WTC11 (cell line): ENCODE results near the gene MACF1. TPM values are rescaled to one million over a fixed set of nuclear protein-coding genes. Genes with fewer than 3 reads are reported as not detected.

Experiments used
- ATAC-seq: fragments of 200-7000 bp; cut with Tn5 transposase; 2 replicates; pipeline ENCODE4 v1.10.0; 2021; ENCODE audit warnings: mild to moderate bottlenecking, moderate library complexity
- CTCF ChIA-PET: fragments of 300-600 bp; sonication (Branson Sonifier 250); formaldehyde crosslinking; loops from one replicate; lab custom pipeline; 2021; ENCODE audit warnings: antibody characterized with exemption; lab: Charles Lee
- POLR2A ChIA-PET: fragments of 350-600 bp; sonication (Branson Sonifier 250); formaldehyde crosslinking; loops from one replicate; lab custom pipeline; 2021; ENCODE audit warnings: antibody characterized with exemption; lab: Charles Lee
- DNase-seq: peaks from one replicate; pipeline ENCODE4 v3.0.0; 2021; ENCODE audit warnings: low spot score
- H3K27ac Mint-ChIP-seq: 2 replicates; pipeline ENCODE4 v1.8.0; 2021; ENCODE audit warnings: mixed read lengths
- H3K27me3 Mint-ChIP-seq: 2 replicates; pipeline ENCODE4 v1.8.0; 2021; ENCODE audit warnings: low read depth, mild to moderate bottlenecking, moderate library complexity, mixed read lengths
- H3K36me3 Mint-ChIP-seq: 2 replicates; pipeline ENCODE4 v1.8.0; 2021; ENCODE audit warnings: mixed read lengths
- H3K4me1 Mint-ChIP-seq: 2 replicates; pipeline ENCODE4 v1.8.0; 2022; ENCODE audit warnings: mixed read lengths
- H3K4me3 Mint-ChIP-seq: 2 replicates; pipeline ENCODE4 v1.8.0; 2021; ENCODE audit warnings: mild to moderate bottlenecking, moderate library complexity, mixed read lengths
- H3K9me3 Mint-ChIP-seq: 2 replicates; pipeline ENCODE4 v1.8.0; 2021; ENCODE audit warnings: mixed read lengths
- ARID4B ChIP-seq: sonication (generic); formaldehyde crosslinking; IDR thresholded peaks from 2 replicates; pipeline ENCODE4 v1.8.0; 2023; ENCODE audit warnings: missing genetic modification reagents, mild to moderate bottlenecking, borderline replicate concordance
- ATF1 ChIP-seq: sonication (generic); formaldehyde crosslinking; IDR thresholded peaks from 2 replicates; pipeline ENCODE4 v1.8.1; 2023; ENCODE audit warnings: mild to moderate bottlenecking, moderate library complexity, missing genetic modification reagents
- CREB1 ChIP-seq: sonication (generic); formaldehyde crosslinking; IDR thresholded peaks from 2 replicates; pipeline ENCODE4 v1.8.0; 2023; ENCODE audit warnings: mild to moderate bottlenecking, missing genetic modification reagents
- ETV6 ChIP-seq: sonication (generic); formaldehyde crosslinking; IDR thresholded peaks from 2 replicates; pipeline ENCODE4 v1.8.1; 2022; ENCODE audit warnings: mild to moderate bottlenecking, missing genetic modification reagents
- GABPB1 ChIP-seq: sonication (generic); formaldehyde crosslinking; IDR thresholded peaks from 2 replicates; pipeline ENCODE4 v1.8.1; 2023; ENCODE audit warnings: mild to moderate bottlenecking, missing genetic modification reagents
- JUN ChIP-seq: sonication (generic); formaldehyde crosslinking; IDR thresholded peaks from 2 replicates; pipeline ENCODE4 v1.8.0; 2023; ENCODE audit warnings: mild to moderate bottlenecking, missing genetic modification reagents
- TCF7 ChIP-seq: sonication (generic); formaldehyde crosslinking; IDR thresholded peaks from 2 replicates; pipeline ENCODE4 v1.8.0; 2022; ENCODE audit warnings: mild to moderate bottlenecking, low read depth, missing genetic modification reagents, moderate library complexity
- ZMAT4 ChIP-seq: fragments of 250-450 bp; sonication (Bioruptor Pico); IDR thresholded peaks from 2 replicates; pipeline ENCODE4 v1.9.0; 2021; ENCODE audit warnings: mild to moderate bottlenecking
- ZNF263 ChIP-seq: sonication (generic); formaldehyde crosslinking; IDR thresholded peaks from 2 replicates; pipeline ENCODE4 v1.8.1; 2022; ENCODE audit warnings: low read depth, mild to moderate bottlenecking, moderate library complexity, missing genetic modification reagents
- ZNF317 ChIP-seq: sonication (generic); formaldehyde crosslinking; IDR thresholded peaks from 2 replicates; pipeline ENCODE4 v1.8.1; 2023; ENCODE audit warnings: low read depth, mild to moderate bottlenecking, moderate library complexity, missing genetic modification reagents, borderline replicate concordance
- ZNF671 ChIP-seq: fragments of 250-450 bp; sonication (Bioruptor Pico); IDR thresholded peaks from 2 replicates; pipeline ENCODE4 v1.8.0; 2021; ENCODE audit warnings: mild to moderate bottlenecking
- ZSCAN18 ChIP-seq: fragments of 250-450 bp; sonication (Bioruptor Pico); IDR thresholded peaks from 2 replicates; pipeline ENCODE4 v2.1.2; 2022; ENCODE audit warnings: mild to moderate bottlenecking, moderate library complexity
- total RNA-seq: library from RNA; stranded (reverse); gene quantifications from 3 replicates; pipeline ENCODE4 v1.2.3, GENCODE V29; 2021
- TF ChIP-seq, protein P1 (sequence below): sonication (generic); formaldehyde crosslinking; IDR thresholded peaks from 2 replicates; pipeline ENCODE4 v1.8.0; 2023; ENCODE audit warnings: missing genetic modification reagents
- TF ChIP-seq, protein P2 (sequence below): sonication (generic); formaldehyde crosslinking; IDR thresholded peaks from 2 replicates; pipeline ENCODE4 v1.8.1; 2023; ENCODE audit warnings: mild to moderate bottlenecking, missing genetic modification reagents, moderate library complexity
- TF ChIP-seq, protein P3 (sequence below): sonication (generic); formaldehyde crosslinking; IDR thresholded peaks from 2 replicates; pipeline ENCODE4 v1.8.1; 2022; ENCODE audit warnings: low read depth, mild to moderate bottlenecking, moderate library complexity, missing genetic modification reagents, borderline replicate concordance
- TF ChIP-seq, protein P4 (sequence below): sonication (generic); formaldehyde crosslinking; IDR thresholded peaks from 2 replicates; pipeline ENCODE4 v1.8.1; 2023; ENCODE audit warnings: mild to moderate bottlenecking, missing genetic modification reagents, borderline replicate concordance

MACF1 gene
- total RNA-seq, 1 experiment from 2014 or later = 327 TPM

DNA sequence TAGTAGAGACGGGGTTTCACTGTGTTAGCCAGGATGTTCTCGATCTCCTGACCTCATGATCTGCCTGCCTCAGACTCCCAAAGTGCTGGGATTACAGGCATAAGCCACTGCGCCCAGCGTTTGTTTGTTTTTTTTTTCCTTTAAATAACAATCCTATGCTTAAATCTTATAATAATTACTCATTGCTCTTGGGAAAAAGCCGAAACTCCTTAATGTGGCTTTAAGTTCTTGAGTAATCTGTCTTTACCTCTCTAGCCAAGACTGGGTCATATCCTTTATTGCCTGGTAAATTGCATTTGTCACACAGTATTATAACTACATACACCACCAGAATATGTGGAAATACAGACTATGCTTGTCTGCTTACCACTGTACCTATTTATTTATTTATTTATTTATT is 97.1 kb downstream of the MACF1 start:
- no peaks in the 10 kb centered on the region for H3K27me3 Mint-ChIP-seq
- DNase-seq = no peak
- CTCF ChIA-PET = no interaction called here
- H3K36me3 Mint-ChIP-seq = peaks cover 65% of the 10 kb centered on the region
- TF ChIP-seq ZSCAN18 (CRISPR knock-in tag) (no peak), CREB1 (CRISPR knock-in tag) (no peak), GABPB1 (no peak), ATF1 (CRISPR knock-in tag) (no peak), ZMAT4 (CRISPR knock-in tag) (no peak), ARID4B (CRISPR knock-in tag) (no peak), TCF7 (CRISPR knock-in tag) (no peak), JUN (CRISPR knock-in tag) (no peak)
- TF ChIP-seq, protein P1, sequence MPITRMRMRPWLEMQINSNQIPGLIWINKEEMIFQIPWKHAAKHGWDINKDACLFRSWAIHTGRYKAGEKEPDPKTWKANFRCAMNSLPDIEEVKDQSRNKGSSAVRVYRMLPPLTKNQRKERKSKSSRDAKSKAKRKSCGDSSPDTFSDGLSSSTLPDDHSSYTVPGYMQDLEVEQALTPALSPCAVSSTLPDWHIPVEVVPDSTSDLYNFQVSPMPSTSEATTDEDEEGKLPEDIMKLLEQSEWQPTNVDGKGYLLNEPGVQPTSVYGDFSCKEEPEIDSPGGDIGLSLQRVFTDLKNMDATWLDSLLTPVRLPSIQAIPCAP = no peak
- TF ChIP-seq, all 79 proteins: peak for 0
- Mint-ChIP-seq H3K9me3 (peaks cover 3% of the 10 kb centered on the region), H3K4me1 (no peaks in the 10 kb centered on the region), H3K4me3 (no peak overlapping the region), H3K27ac (no peak overlapping the region)
- POLR2A ChIA-PET = no interaction called here
- ATAC-seq = no peak

GRCh38 chr1:39305555-39305954 is 101.1 kb downstream of the MACF1 start:
- CTCF ChIA-PET = no interaction called here
- POLR2A ChIA-PET = no interaction called here
- H3K27me3 Mint-ChIP-seq = no peaks in the 10 kb centered on the region
- no peak overlapping the region for H3K4me3 Mint-ChIP-seq
- ATAC-seq (no peak), DNase-seq (no peak)
- no peaks in the 10 kb centered on the region for H3K4me1 Mint-ChIP-seq
- H3K27ac Mint-ChIP-seq = peak overlapping the region; percentile 6; the same call in 1 of the 2 replicates
- H3K9me3 Mint-ChIP-seq = peaks cover 3% of the 10 kb centered on the region
- TF ChIP-seq, protein P2, sequence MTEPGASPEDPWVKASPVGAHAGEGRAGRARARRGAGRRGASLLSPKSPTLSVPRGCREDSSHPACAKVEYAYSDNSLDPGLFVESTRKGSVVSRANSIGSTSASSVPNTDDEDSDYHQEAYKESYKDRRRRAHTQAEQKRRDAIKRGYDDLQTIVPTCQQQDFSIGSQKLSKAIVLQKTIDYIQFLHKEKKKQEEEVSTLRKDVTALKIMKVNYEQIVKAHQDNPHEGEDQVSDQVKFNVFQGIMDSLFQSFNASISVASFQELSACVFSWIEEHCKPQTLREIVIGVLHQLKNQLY = no peak
- TF ChIP-seq, protein P3, sequence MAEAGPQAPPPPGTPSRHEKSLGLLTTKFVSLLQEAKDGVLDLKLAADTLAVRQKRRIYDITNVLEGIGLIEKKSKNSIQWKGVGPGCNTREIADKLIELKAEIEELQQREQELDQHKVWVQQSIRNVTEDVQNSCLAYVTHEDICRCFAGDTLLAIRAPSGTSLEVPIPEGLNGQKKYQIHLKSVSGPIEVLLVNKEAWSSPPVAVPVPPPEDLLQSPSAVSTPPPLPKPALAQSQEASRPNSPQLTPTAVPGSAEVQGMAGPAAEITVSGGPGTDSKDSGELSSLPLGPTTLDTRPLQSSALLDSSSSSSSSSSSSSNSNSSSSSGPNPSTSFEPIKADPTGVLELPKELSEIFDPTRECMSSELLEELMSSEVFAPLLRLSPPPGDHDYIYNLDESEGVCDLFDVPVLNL (CRISPR knock-in tag) = no peak
- no peak for TF ChIP-seq ZNF263
- H3K36me3 Mint-ChIP-seq = peaks cover 57% of the 10 kb centered on the region

- Mint-ChIP-seq H3K9me3 (no peaks in the 10 kb centered on the region), H3K27me3 (no peaks in the 10 kb centered on the region), H3K4me3 (no peak overlapping the region), H3K36me3 (peaks cover 50% of the 10 kb centered on the region), H3K4me1 (no peaks in the 10 kb centered on the region), H3K27ac (no peak overlapping the region)
- ATAC-seq = no peak
- no peak for DNase-seq
- ChIA-PET POLR2A (no interaction called here), CTCF (interaction anchor here (0.5 to 2.1 kb wide), 4 partner anchors 68 to 242 kb away, joined by 3 to 7 read pairs (median 4); no protein-coding TSS in a partner anchor)
- TF ChIP-seq ZNF671 (CRISPR knock-in tag) (no peak), ZNF317 (CRISPR knock-in tag) (no peak), ETV6 (CRISPR knock-in tag) (no peak)
- TF ChIP-seq, protein P2 = no peak
- TF ChIP-seq, protein P4, sequence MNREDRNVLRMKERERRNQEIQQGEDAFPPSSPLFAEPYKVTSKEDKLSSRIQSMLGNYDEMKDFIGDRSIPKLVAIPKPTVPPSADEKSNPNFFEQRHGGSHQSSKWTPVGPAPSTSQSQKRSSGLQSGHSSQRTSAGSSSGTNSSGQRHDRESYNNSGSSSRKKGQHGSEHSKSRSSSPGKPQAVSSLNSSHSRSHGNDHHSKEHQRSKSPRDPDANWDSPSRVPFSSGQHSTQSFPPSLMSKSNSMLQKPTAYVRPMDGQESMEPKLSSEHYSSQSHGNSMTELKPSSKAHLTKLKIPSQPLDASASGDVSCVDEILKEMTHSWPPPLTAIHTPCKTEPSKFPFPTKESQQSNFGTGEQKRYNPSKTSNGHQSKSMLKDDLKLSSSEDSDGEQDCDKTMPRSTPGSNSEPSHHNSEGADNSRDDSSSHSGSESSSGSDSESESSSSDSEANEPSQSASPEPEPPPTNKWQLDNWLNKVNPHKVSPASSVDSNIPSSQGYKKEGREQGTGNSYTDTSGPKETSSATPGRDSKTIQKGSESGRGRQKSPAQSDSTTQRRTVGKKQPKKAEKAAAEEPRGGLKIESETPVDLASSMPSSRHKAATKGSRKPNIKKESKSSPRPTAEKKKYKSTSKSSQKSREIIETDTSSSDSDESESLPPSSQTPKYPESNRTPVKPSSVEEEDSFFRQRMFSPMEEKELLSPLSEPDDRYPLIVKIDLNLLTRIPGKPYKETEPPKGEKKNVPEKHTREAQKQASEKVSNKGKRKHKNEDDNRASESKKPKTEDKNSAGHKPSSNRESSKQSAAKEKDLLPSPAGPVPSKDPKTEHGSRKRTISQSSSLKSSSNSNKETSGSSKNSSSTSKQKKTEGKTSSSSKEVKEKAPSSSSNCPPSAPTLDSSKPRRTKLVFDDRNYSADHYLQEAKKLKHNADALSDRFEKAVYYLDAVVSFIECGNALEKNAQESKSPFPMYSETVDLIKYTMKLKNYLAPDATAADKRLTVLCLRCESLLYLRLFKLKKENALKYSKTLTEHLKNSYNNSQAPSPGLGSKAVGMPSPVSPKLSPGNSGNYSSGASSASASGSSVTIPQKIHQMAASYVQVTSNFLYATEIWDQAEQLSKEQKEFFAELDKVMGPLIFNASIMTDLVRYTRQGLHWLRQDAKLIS = no peak
Measured at GRCh38 chr1:39310015-39310414, 105.5 kb downstream of the MACF1 start.
